Osteocyte (in vitro differentiated cells): ENCODE measurements around the gene CBL. TPM values are rescaled to one million over a fixed set of nuclear protein-coding genes. Genes with fewer than 3 reads are reported as not detected.

Source experiments
- DNase-seq: peaks from one replicate; pipeline ENCODE4 v3.0.0; 2021; ENCODE audit warnings: mixed read lengths; ENCODE audit not compliant: unreplicated experiment; ENCODE audit errors: extremely low spot score
- H3K27ac Mint-ChIP-seq: one replicate; pipeline ENCODE4 v1.8.0; 2021; ENCODE audit warnings: mild to moderate bottlenecking, mixed read lengths; ENCODE audit not compliant: unreplicated experiment
- H3K27me3 Mint-ChIP-seq: one replicate; pipeline ENCODE4 v1.8.0; 2021; ENCODE audit warnings: mixed read lengths; ENCODE audit not compliant: unreplicated experiment
- H3K36me3 Mint-ChIP-seq: one replicate; pipeline ENCODE4 v1.8.0; 2021; ENCODE audit warnings: mixed read lengths; ENCODE audit not compliant: unreplicated experiment
- H3K4me1 Mint-ChIP-seq: one replicate; pipeline ENCODE4 v1.8.0; 2021; ENCODE audit warnings: mixed read lengths; ENCODE audit not compliant: unreplicated experiment
- H3K4me3 Mint-ChIP-seq: one replicate; pipeline ENCODE4 v1.8.0; 2021; ENCODE audit warnings: mild to moderate bottlenecking, moderate library complexity, mixed read lengths; ENCODE audit not compliant: unreplicated experiment
- H3K9me3 Mint-ChIP-seq: one replicate; pipeline ENCODE4 v1.8.0; 2021; ENCODE audit warnings: mixed read lengths; ENCODE audit not compliant: unreplicated experiment
- total RNA-seq: library from RNA; stranded (reverse); gene quantifications from 2 replicates; pipeline ENCODE4 v1.2.1, GENCODE V29; 2021
- TF ChIP-seq, protein P1 (sequence below): fragments of 200-600 bp; sonication (generic); IDR thresholded peaks from 2 replicates; pipeline ENCODE4 v1.5.0; 2021; ENCODE audit warnings: antibody characterized with exemption, mild to moderate bottlenecking, moderate library complexity

The CBL gene
- total RNA-seq, 1 donor from 2014 or later: 20.8 TPM

DNA sequence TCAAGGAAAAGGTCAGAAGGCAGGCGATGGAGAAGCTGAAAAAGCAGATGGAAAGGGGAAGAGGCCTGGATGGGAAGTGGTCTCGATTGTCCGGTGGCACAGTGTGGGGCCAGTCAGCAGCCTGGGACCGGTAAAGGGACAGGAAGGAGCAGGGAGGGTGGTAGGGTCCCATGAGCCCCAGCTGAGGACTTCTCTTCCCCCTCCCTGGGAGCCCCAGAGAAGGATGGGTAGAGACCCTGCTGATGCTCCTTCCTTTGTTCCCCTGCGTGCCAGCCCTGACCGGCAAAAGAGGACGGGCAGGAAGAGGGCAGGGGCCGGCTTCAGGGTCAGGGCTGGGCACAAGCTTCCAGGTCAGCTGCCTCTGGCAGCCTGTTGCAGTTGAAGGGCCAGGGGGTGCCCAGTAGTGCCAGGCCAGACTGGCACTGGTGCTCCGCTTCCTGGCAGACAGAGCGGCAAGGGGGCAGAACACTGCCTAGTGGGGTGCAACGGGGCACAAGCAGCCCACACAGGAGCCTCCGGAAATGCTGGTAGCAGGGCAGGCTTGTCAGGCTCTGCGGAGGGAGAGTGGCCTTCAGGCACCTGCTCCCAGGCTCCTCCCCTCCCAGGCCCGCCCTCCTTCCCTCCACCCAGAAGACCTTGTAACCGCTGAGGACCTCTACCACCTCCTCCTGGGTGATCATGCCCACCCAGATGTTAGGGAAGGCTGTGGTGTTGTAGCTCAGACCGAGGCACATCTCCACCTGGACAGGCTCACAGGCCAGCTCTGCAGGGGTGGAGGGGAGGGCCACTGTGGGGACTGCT lies 135.3 kb downstream of the CBL start:
- TF ChIP-seq, protein P1, sequence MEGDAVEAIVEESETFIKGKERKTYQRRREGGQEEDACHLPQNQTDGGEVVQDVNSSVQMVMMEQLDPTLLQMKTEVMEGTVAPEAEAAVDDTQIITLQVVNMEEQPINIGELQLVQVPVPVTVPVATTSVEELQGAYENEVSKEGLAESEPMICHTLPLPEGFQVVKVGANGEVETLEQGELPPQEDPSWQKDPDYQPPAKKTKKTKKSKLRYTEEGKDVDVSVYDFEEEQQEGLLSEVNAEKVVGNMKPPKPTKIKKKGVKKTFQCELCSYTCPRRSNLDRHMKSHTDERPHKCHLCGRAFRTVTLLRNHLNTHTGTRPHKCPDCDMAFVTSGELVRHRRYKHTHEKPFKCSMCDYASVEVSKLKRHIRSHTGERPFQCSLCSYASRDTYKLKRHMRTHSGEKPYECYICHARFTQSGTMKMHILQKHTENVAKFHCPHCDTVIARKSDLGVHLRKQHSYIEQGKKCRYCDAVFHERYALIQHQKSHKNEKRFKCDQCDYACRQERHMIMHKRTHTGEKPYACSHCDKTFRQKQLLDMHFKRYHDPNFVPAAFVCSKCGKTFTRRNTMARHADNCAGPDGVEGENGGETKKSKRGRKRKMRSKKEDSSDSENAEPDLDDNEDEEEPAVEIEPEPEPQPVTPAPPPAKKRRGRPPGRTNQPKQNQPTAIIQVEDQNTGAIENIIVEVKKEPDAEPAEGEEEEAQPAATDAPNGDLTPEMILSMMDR: no peak
- Mint-ChIP-seq H3K27me3 (peaks cover 13% of the 10 kb centered on the region), H3K4me1 (peaks cover 32% of the 10 kb centered on the region), H3K27ac (peak overlapping the region; percentile 41), H3K9me3 (no peaks in the 10 kb centered on the region), H3K4me3 (peak overlapping the region; percentile 65), H3K36me3 (no peaks in the 10 kb centered on the region)
- DNase-seq: no peak

DNA sequence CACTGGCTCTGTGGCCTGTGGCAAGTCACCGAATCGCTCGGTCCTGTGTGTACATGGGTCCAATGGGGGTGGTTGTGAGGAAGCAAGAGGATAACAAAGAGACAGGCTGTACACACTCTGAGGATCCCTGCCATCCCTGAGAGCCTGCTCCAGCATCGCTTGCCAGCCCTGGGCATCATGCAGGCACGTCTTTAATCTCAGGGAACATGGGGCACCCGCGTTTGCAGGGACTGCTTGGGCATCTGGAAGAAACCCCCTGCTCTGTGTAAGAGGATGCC lies 135.8 kb downstream of the CBL start:
- Mint-ChIP-seq H3K4me1 (peaks cover 29% of the 10 kb centered on the region), H3K27ac (no peak overlapping the region), H3K27me3 (peaks cover 13% of the 10 kb centered on the region), H3K4me3 (no peak overlapping the region), H3K36me3 (no peaks in the 10 kb centered on the region), H3K9me3 (no peaks in the 10 kb centered on the region)
- TF ChIP-seq, protein P1: no peak
- no peak for DNase-seq

DNA sequence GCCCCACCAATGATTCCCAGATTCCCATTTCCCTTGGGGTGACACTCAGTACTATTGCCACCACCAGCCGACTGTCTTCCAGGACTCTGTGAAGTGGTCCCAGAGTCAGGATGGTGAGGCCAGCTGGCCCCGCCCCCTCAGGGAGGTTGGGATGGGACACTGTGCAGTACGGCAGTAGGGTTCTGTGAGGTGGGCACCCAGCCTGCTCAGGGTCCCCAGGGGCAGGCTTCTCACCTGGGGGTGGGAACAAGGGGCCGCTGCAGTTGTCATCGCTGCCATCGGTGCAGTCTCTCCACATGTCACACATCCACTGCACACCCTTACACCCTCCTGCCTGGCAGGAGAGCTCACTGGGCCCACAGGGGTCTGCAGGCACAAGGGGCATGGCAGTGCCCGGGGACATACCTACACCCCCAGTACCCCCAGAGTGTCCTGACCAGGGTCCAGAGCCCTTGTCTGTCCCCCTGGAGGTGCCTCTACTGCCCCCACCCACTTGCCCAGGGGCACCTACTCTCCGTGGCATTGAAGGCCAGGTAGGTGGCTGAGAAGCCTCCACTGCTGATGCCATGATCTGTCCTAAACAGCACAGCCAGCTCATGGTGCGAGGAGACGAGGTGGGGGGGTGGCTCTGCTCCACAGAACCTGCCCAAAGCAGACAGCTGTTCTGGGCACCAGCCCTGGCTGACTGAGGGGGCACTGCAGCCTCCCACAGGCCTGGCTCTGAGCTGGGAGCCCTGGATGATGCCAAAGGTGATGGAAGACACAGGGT lies 136.4 kb downstream of the CBL start:
- TF ChIP-seq, protein P1: no peak
- Mint-ChIP-seq H3K4me3 (no peak overlapping the region), H3K4me1 (peaks cover 24% of the 10 kb centered on the region), H3K36me3 (no peaks in the 10 kb centered on the region), H3K9me3 (no peaks in the 10 kb centered on the region), H3K27me3 (peaks cover 17% of the 10 kb centered on the region), H3K27ac (no peak overlapping the region)
- DNase-seq: no peak

DNA sequence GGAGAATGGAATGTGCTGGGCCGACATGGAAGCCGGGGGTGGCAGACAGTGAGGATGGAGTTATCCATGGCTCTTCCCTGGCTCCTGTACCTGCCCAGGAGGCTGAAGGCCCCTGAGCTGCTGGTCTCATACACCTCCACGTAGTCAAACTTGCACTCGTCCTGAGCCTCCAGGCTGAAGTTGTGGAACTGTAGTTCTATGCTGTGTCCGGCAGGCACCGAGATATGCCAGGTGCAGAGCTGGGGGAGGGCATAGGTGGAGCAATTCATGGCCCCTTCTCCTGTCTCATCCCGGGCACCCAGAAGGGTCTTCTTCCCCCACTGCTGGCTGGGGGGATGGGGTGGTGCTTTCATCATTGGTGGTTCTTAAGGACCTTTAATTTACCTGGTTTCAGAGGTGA lies 137.6 kb downstream of the CBL start:
- TF ChIP-seq, protein P1: no peak
- peaks cover 12% of the 10 kb centered on the region for H3K4me1 Mint-ChIP-seq
- H3K4me3 Mint-ChIP-seq: no peak overlapping the region
- no peaks in the 10 kb centered on the region for H3K9me3 Mint-ChIP-seq
- DNase-seq: no peak
- H3K27me3 Mint-ChIP-seq: peaks cover 21% of the 10 kb centered on the region
- no peaks in the 10 kb centered on the region for H3K36me3 Mint-ChIP-seq
- no peak overlapping the region for H3K27ac Mint-ChIP-seq

DNA sequence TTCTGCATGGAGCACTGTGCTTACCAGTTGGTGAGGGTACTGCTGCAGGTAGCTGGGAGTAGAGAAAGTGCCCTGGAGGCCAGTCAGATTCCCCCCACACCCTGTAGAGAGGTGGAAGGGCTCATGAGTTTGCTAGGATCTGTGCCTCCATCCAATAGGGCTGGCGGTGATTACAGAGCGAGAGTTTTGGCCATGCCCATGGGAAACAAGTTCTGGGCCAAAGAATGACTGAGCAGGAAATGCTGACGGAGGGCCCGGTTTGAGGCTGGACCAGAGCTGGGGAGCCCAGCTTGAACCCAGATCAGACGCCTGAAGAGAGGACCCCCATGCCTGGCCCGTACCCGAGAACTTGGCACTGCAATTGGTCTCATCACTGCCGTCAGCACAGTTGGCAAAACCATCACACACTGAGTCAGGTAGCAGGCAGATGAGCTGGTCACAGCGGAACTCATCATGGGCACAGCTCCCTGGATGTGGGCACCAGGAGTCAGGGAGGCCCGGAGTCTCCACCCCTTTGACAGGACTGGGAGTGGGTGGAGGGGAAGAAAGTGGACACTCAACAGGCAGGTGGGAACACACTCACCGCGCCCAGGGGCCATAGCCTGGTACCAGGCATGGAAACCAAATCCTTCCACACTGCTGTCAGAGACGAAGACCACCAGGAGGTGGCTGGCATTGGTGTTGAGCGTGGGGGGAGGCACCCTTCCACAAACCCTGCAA lies 138.3 kb downstream of the CBL start:
- Mint-ChIP-seq H3K27ac (no peak overlapping the region), H3K4me3 (no peak overlapping the region)
- no peak for DNase-seq

More for the DNA sequence above, 138.3 kb downstream of the CBL start:
- H3K27me3 Mint-ChIP-seq: peaks cover 21% of the 10 kb centered on the region
- TF ChIP-seq, protein P1: no peak
- H3K9me3 Mint-ChIP-seq: no peaks in the 10 kb centered on the region
- no peaks in the 10 kb centered on the region for H3K36me3 Mint-ChIP-seq
- peaks cover 5% of the 10 kb centered on the region for H3K4me1 Mint-ChIP-seq
